Stomach (tissue), 4 donors: Measurements from ENCODE around the gene ARRDC2.

Experiments
- CTCF ChIP-seq, 7 experiments: fragments of 450-650 bp in 4 of 7; fragments of 200-600 bp in 3 of 7; sonication (generic) in 3 of 7; IDR thresholded peaks; one replicate each; pipeline ENCODE4 v1.5.1; 2016 to 2019; ENCODE audit warnings: antibody characterized with exemption in 7 of 7, control low read depth in 2 of 7, mild to moderate bottlenecking in 1 of 7
- EP300 ChIP-seq: sonication (generic); formaldehyde crosslinking; IDR thresholded peaks from one replicate; pipeline ENCODE4 v1.6.1; 2017; ENCODE audit warnings: antibody characterized with exemption
- POLR2A ChIP-seq, 4 donors: fragments of 450-650 bp; IDR thresholded peaks; one replicate each; pipeline ENCODE4 v1.6.1; 2016; ENCODE audit warnings: antibody characterized with exemption in 4 of 4, control low read depth in 2 of 4, mild to moderate bottlenecking in 1 of 4, moderate library complexity in 1 of 4
- POLR2AphosphoS5 ChIP-seq, 3 donors: sonication (generic); formaldehyde crosslinking; IDR thresholded peaks; one replicate each; pipeline ENCODE4 v1.6.1; 2016; ENCODE audit warnings: antibody characterized with exemption in 3 of 3

DNA sequence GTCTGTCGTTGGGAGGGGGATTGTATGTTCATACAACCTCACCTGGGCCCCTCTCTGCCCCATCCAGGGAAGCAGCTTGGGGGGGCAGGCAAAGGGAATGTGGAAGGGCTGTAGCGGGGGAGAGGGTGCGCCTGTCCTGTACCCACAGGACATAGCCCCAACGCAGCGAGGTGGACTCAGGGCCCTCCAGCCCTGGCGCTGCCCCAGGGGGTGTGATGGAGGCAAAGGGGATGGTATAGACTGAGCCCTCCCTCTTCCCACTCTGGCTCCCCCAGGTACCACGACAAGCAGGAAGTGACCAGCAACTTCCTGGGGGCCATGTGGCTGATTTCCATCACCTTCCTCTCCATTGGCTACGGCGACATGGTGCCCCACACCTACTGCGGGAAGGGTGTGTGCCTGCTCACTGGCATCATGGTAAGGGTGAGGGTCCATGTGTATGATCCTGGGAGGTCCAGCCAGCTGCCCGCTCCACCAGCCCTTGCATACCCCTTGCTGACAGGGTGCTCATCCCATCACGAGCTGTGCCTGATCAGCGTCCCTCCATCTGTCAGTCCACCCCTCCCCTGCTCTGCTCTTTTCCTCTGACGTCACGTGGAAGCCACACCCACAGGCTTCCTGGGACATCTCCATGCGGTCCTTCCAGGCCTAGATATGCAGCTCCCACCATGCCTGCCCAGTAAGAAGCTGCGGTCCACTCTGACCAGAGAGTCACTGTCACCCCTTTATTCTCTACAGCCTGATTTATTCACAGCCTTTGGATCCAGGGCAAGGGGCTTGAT lies 22.7 kb upstream of the ARRDC2 start:
- no peak for TF ChIP-seq CTCF (IDR thresholded peaks at IDR 0.05)
- TF ChIP-seq EP300 = no peak
- TF ChIP-seq POLR2A (IDR thresholded peaks at IDR 0.05) = no peak
- no peak for TF ChIP-seq POLR2AphosphoS5 (IDR thresholded peaks at IDR 0.05)
